ENCODE results near the gene BMP2K.

Gene BMP2K

DNA sequence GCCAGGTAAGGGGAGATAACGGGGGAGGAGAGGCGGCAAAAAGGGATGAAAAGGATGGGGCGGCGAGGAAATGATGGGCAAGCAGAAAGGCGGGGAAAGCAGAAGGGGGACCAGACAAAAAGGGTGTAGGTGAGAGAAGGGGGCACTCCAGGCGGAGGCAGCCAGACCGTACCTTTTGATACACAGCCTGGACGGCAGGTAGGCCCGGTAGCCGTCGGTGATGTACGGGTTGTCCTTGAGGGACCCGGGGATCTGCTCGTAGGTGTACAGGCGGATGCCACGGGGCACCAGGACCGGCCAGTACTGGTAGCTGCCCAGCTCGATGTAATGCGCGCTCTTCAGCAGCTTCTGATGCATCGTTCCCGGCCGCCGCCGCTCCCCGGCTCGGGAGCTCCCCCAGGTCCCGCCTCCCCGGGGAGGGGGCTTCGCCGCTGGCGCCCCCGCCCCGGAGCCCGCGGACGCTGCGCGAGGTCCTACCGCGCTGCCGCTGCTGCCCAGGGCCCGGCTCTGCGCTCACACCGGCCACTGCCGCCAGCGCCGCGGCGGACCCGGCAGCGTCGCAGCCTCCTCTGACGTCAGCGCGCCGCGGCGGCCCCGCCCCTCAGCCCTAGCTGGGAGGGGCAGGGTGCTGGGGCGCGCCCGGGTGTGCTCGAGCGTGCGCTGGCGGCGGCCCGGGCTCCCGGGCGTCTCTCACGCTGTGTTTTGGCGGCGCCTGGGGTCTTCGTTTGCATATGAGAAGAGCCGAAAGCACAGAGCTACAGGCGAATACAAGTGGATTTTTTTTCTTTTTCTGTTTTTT is 162.9 kb downstream of the BMP2K start, which contains the start of gene PAQR3:
Gene PAQR3 (minus strand): TSS at position 571 of the 799 bp plus-strand sequence. CDS start 214 bp downstream, at position 357.
- DNase-seq (ENCODE audit: insufficient read length, low spot score) (peak; percentile 68), FAIRE-seq (no peak)
- peak; percentile 93 for TF ChIP-seq POLR2A (IDR thresholded peaks at IDR 0.05; ENCODE audit: low read depth, low read length)

DNA sequence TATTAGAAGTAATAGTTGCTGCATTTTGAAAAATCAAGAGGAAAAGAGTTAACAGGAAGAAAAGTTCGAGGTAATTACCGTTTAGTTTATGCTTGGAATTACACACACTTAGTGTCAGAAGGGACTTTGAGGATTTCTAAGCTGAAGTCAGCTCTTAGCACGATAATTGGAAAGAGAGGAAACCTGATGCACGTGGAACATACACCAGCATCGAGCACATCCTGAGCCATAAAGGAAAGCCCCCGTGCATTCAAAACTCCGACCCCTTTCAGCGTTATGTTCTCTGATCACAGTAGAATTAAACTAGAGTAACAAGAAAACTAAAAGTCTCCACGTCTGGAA is 163.5 kb downstream of the BMP2K start:
- FAIRE-seq (no peak), DNase-seq (ENCODE audit: insufficient read length, low spot score) (no peak)
- TF ChIP-seq POLR2A (IDR thresholded peaks at IDR 0.05; ENCODE audit: low read depth, low read length): no peak

DNA sequence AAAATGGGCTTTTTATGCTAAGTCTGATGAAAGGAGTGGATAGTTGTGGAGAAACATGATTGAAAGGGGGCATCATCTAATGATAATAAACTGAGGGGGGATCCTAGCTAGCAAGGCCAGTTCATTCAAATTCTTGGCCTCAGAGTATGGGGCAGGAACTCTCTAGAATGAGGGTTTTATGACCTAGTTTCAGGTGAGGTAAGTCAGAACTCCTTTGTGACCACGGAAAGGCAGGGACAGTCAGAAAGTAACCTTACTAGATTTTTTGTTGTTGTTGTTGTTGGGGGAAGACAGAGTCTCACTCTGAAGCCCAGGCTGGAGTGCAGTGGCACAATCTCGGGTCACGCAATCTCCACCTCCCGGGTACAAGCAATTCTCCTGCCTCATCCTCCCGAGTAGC is 164.6 kb downstream of the BMP2K start:
- TF ChIP-seq POLR2A (IDR thresholded peaks at IDR 0.05; ENCODE audit: low read depth, low read length): no peak
- DNase-seq (ENCODE audit: insufficient read length, low spot score) (no peak), FAIRE-seq (no peak)

DNA sequence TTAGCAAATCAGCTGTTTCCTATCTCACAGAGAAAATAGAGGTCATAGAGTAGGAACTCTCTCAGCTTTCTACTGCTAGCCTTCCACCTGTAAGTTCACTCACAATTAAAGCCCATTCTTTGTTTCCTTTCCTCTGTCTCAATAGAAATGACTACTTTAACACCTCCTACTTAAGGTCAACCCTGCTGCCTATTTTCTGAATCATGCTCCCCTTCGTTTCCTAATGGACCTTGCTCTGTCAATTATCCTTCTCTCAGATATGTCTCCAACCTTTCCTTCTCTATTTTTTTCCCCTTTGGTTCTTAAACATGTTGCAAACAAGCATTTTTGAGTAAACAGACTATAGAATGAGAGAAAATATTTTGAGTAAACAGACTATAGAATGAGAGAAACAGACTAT is 168.2 kb downstream of the BMP2K start:
- FAIRE-seq (no peak), DNase-seq (ENCODE audit: insufficient read length, low spot score) (no peak)
- TF ChIP-seq POLR2A (IDR thresholded peaks at IDR 0.05; ENCODE audit: low read depth, low read length): no peak

DNA sequence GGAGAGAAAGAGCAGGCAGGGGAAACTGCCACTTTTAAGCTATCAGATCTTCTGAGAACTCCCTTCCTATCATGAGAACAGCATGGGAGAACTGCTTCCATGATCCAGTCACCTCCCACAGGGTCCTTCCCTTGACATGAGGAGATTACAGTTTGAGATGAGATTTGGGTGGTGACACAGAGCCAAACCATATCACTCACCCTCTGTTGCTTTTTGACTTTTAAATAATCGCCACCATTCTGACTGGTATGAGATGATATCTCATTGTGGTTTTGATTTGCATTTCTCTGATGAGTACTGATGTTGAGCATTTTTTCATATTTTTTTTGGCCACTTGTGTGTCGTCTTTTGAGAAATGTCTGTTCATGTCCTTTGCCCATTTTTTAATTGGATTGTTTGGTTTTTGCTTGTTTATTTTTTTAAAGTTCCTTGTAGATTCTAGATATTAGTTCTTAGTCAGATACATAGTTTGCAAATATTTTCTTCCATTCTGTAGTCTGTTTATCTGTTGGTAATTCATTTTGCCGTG is 169.6 kb downstream of the BMP2K start:
- TF ChIP-seq POLR2A (IDR thresholded peaks at IDR 0.05; ENCODE audit: low read depth, low read length): no peak
- no peak for DNase-seq (ENCODE audit: insufficient read length, low spot score)
- no peak for FAIRE-seq

DNA sequence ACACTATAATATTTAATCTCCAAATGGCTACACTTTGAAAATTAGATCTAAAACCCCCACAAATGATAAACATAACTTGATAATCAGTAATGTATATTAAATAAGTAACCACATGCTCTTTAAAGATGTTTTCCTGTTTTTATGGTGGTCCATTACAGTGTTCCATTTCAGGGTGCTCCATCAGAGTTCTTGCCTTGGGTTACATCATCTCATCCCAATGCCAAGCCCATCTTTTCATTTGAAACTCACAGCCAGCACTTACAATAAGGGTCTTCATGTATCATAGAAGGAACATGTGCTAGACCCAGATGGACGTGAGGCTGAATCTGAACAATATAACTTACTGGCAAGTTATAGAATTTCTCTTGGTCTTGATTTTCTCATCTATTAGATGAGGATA is 173.6 kb downstream of the BMP2K start:
- no peak for TF ChIP-seq POLR2A (IDR thresholded peaks at IDR 0.05; ENCODE audit: low read depth, low read length)
- no peak for FAIRE-seq
- no peak for DNase-seq (ENCODE audit: insufficient read length, low spot score)

DNA sequence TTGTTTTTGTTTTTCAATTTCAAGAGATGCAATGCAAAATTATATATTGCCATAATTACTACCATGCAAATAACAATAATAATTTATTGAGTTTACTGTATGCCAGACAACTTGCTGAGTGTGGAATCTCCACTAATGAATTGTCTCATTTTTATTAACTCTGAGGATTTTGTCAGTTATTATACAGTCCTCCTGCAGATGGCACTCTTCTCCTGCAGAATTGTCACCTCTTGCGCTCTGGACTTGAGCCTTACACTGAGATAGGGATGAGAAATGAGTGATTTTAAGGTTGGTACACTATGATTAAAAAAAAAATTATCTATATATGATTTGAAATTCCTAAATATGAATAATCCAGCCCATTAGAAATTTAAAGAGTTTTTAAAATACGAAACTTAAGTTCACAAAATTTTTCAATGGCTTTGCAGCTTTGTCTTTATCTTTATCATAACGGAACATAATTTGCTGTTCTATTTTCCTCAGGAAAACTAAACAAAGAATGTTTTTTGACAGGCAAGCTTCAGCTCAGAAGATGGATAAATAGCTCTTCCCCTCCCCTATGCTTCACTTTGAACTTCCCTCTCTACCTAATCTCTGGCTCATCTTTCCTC is 175.8 kb downstream of the BMP2K start:
- no peak for DNase-seq (ENCODE audit: insufficient read length, low spot score)
- peak; percentile 30 for FAIRE-seq
- no peak for TF ChIP-seq POLR2A (IDR thresholded peaks at IDR 0.05; ENCODE audit: low read depth, low read length)

DNA sequence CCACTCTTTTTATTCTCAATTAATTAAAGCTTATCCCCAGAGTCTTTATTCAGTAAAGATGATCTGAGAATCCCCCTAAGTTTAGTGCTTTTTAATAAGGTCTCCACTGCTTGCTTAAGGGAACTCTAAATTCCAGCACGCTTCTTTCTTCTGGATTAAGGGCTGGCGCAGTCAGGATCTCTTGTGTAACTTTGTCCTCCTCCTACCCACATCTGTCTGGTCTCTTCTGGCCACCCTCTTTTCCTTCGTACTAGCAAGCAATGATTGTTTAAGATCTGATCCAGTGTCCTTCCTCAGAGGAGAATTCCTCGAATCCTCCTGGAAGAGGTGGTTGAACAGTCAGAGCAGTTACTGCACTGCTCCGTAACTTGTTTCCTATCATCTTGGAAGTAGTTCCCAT is 177.1 kb downstream of the BMP2K start:
- TF ChIP-seq POLR2A (IDR thresholded peaks at IDR 0.05; ENCODE audit: low read depth, low read length): no peak
- FAIRE-seq (no peak), DNase-seq (ENCODE audit: insufficient read length, low spot score) (no peak)

DNA sequence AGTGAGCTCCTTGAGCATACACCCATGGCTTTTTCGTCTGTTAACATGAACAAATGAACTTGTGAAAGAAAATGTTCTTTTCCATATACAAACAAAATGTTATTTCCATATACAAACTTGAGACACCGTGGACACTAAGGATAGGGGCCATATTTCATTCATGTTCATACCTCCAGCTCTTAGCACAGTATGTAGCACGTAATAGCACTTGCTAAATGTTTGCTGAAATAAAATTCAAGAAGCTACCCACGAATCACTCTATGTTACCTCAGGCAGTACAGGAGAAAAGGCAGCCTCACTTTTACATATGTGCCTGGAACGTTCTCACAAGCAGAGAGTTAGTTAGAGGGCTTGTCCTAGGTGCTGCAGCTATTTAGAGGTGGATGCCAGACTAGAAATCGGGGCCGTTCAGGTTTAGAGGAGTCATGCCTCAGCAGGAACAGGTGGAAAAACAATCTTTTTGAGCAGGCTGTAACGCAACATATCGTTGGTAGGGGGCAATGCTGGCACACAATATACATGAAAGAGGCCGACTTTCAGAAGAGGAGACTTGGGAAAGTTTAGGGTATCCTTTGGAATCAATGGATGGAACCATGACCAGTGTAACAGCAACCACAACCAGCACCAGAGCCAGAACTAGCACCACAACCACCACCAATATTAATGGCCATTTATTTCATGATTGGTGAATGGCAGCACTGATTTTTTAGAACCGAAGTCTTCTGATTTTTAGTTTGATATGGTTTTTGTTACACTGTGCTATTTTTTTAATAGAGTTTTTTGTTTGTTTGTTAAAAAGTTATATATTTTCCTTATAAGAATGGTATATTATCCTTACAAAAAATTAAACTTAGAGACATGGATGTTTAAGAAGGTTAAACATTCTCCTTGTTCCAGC is 177.9 kb downstream of the BMP2K start:
- DNase-seq (ENCODE audit: insufficient read length, low spot score): no peak
- no peak for FAIRE-seq
- no peak for TF ChIP-seq POLR2A (IDR thresholded peaks at IDR 0.05; ENCODE audit: low read depth, low read length)

DNA sequence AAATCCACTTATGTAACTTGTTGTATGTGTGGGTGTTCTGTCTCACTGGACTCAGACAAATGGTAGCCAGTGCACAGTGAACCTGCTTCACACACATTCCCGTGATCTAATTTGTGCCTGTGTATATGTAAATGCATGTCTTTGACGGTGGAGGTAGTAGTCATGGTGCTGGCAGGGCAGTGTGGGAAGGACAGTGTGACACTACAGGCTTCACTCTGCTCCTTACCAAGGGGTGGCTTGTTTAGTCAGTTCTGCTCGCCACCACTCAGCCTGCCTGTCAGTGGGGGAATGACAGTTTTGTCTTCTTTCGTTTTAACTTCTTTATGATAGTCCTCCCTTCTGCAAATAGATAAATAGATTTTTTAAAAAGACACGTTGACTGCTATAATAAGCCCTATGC is 180.8 kb downstream of the BMP2K start:
- FAIRE-seq (no peak), DNase-seq (ENCODE audit: insufficient read length, low spot score) (no peak)
- no peak for TF ChIP-seq POLR2A (IDR thresholded peaks at IDR 0.05; ENCODE audit: low read depth, low read length)

DNA sequence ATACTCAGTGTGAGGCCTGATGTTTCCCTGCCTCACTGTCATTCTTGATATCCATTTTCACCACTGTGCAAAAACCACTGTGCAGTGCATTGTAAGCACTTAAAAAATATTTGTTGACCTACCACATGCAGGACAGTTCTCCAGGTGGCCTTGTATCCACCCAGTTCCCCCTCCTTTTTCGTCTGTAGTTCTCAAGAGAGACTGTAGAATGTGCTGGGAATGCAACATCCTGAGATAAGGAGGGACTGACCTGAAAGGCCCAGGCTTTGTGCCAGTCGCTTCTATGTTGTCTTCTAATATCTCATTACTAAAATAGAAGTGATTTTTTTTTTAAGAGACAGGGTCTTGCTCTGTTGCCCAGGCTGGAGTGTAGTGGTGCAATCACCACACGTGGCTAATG is 184.8 kb downstream of the BMP2K start:
- DNase-seq (ENCODE audit: insufficient read length, low spot score) (no peak), FAIRE-seq (no peak)
- no peak for TF ChIP-seq POLR2A (IDR thresholded peaks at IDR 0.05; ENCODE audit: low read depth, low read length)

Data from H54 (cell line).